GM18526 (cell line): Measurements from ENCODE around the gene NUP153.

ENCODE experiments used
- POLR2A ChIP-seq: IDR thresholded peaks from 3 replicates; pipeline ENCODE4 v1.6.1; 2011; ENCODE audit not compliant: insufficient read length; ENCODE audit errors: extremely low read depth

Gene NUP153

DNA sequence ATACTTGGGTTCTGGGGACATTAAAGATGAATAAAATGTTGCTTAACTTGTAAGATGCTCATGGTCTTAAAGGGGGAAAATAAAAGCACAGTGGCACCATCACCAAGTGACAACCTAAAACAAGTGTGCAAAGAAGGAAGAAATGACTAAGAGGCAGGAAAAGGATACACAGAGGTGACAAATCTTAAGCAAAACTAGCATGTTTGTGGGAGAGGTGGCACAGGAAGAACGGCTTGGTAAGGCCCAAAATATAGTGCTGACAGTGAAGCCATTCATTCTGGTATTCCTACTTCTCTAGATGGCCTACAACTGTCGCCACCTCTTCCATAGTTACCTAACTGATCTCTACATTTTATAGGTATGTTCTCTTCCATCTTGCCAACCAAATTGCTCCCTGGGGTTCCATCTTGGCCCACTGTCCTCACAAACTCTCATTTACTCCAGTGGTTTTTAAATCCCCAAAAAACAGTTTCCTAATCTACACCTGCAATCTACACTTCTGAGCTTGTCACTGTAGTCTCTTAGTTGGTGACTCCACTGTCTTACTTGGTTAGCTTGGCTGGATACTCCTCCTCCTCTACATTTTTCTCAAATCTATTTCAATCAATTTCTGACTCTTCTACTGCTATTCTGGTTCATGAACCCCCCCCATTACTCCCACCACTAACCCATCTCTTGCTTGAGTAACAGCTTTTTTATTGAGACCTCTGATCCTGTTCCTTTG lies 73.1 kb downstream of the NUP153 start:
- TF ChIP-seq POLR2A: no peak

DNA sequence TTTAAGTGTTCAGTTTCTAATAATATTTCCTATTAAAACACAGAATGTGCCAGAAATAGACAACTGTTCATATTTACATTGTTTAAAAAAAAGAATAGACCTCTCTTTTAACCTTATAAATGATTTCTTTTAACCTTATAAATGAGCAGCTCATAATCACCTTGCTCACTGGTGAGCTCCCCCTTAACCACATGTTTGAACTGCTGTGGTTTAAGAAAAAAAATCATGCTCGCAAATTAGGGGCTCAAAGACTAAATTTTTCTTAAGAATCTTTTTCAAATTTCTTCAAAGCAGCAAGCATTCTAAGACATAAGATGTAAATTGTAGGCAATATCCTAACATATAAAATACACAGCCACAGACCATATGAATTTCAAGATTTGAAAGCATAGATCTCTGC lies 73.8 kb downstream of the NUP153 start:
- no peak for TF ChIP-seq POLR2A

DNA sequence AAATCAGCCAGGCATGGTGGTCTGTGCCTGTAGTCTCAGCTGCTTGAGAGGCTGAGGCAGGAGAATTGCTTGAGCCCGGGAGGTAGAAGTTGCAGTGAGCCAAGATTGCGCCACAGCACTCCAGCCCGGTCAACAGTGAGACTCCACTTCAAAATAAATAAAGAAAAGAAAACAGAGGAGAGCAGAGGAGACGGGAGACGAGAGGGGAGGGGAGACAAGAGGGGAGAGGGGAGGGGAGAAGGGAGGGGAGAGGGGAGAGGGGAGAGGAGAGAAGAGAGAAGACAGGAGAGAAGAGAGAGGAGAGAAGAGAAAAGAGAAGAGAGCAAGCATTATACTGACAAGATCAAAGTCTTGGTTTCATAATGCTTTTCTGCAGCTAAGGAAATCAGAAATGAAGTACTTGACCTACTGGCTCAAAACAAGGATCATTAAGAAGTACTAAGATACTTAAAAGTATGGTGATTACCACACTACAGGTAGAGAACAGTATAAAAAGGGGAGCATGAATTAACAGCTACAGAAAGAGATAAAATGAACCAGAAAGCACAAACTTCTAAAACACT lies 76.1 kb downstream of the NUP153 start:
- no peak for TF ChIP-seq POLR2A

DNA sequence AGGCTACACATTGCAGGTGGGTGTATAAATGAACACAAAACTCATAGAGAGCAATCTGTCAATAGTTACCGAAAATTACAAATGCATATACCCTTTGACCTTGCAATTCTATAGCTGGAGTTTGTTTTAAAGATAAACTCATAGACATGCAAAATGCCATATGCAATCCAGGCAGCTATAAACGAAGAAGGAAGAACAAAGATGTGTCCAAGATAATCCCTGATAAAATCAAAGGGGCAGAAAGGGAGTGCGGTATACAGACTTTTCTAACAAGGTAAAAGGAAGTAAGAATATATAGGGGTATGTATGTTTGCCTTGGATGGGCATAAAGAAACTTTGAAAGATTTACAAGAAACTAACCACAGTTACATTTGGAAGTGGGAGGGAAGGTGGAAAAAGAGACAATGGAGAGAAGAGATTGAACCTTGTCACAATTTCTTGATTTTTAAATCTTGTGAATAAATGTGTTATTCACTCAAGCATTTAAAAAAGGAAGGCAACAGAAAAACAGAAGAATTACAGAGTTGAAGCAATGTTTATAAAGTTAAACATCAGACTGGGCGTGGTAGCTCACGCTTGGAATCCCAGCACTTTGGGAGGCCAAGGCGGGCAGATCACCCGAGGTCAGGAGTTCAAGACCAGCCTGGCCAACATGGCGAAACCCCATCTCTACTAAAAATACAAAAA lies 76.8 kb downstream of the NUP153 start:
- no peak for TF ChIP-seq POLR2A

DNA sequence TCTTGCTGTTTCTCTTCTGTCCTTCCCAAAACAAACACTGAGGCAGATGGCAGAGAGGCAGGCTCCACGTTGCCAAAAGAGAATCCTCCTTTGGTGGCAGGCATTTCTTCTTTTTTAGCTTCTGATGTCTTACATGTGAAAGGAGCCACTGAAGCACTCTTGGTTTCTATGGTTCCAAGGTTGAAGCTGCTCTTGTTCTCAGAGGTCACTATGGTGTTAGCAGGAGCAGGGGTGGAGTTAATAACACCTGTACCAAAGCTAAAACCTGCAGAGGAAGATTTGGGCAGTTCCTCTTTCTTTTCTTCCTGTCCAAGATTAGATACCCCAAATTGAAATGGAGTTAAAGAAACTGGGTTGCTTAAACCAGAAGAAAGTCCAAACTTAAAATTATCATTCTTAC lies 77.9 kb downstream of the NUP153 start:
- no peak for TF ChIP-seq POLR2A

DNA sequence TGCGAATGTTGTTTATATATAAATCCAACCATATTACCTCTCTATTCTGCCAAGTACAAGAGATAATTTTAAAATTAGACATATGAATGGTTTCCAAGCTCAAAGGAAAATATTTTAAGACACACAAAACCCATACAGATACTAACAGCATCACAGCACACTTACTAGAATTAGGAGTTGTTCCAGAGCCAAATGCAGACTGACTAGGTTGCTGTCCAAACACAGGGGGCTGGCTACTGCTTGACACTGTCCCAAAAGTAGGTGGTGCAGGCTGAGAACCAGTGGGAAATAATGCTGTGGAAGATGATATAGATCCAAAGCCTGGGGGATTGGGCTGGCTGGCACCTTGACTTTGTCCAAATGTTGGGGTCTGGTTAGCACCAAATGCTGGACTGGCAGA lies 82.3 kb downstream of the NUP153 start:
- no peak for TF ChIP-seq POLR2A

DNA sequence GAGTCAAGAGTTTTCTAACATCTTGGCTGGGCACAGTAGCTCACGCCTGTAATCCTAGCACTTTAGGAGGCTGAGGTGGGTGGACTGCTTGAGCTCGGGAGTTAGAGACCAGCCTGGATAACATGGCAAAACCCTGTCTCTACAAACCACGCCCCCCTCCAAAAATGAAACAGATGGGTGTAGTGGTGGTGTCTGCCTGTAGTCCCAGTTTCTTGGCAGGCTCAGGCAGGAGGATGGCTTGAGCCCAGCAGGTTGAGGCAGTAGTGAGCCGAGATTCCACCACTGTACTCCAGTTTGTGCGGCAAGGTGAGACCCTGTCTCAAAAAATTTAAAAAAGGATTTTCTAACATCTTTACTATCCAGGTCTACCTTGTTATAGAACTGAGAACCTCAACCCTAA lies 84.6 kb downstream of the NUP153 start:
- no peak for TF ChIP-seq POLR2A

DNA sequence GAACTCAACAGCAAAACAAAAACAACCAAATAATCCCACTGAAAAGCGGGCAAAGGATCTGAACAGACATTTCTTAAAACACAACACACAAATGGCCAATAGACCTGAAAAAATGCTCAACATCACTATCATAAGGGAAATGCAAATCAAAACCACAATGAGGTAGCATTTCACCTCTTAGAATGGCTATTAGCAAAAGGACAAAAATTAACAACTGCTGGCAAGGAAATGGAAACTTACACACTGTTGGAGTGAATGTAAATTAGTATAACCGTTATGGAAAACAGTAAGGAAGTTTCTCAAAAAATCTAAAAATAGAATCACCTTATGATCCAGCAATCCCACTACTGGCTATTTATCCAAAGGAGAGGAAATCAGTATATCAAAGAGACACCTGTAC lies 85.7 kb downstream of the NUP153 start:
- no peak for TF ChIP-seq POLR2A

DNA sequence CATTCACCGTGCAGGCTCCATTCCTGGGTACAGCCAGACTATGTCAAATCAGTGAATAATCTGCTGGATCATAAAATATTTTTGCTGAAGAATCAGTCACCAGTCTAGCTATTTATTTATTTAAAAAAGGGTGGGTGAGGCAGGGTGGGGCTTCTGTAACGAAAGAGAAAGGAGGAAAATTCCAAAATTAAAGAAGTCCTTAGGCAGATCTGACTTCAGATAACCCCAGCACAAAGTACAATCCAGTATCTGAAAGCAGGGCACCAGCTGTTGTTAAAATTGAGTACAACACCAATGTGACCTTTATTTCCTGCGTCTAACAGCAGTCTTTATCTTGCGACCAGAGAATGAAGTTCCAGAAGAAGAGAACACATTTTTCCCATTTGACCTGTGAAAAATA lies 90.9 kb downstream of the NUP153 start:
- no peak for TF ChIP-seq POLR2A

DNA sequence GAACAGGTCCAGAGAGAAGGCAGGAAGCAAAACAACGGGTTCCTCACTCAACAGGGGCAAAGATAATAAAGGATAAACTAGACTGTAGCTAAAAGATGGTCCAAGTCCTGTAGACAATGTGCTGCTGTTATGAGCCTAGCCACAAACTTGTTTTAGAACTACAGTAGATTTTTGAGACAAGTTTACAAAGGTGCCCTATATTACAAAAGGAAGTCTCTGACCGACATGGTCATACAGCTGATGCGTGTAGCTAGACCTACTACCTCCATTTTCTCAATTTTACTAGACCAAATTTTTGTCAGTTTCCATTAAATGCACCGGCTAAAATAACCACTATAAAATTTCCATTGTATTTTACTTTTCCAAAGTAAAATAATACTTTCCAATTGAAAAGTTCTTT lies 94.7 kb downstream of the NUP153 start:
- TF ChIP-seq POLR2A: no peak

DNA sequence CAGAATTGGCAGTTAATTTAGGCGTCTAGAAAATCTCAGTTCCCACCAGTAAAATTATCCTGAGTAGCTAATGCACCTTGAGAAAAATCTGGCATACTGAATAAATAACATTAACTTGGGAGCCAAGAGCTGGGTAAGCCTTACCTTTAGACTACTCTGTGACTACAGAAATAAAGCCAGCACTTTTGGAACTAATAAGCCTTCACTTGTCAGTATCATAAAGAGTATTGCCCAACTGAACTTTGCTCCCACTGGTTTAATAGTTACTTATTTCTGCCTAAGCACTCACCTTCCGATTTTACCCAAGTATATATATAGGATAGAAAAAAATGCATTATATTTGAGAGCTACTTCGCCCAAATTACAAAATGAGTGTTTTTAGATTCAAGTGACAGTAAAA lies 95.9 kb downstream of the NUP153 start:
- TF ChIP-seq POLR2A: no peak

DNA sequence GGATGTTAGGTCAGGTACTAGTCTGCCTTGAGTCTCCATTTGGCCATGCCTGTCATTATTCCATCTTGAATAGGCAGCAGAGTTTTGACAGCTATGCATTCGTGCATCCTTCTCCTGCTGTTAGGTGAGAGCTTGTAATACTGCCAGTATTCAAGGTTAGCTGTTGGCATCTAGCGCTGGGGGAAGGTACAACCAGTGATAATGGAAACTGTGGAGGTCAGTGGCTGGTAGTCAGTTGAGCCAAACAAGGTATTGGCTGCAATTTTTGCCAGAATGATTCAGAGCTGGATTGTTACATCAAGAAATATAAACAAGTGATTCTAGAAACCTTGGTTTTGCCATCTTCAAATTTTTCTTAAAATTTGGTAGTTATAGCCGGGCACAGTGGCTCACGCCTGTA lies 100.1 kb downstream of the NUP153 start:
- TF ChIP-seq POLR2A: no peak

DNA sequence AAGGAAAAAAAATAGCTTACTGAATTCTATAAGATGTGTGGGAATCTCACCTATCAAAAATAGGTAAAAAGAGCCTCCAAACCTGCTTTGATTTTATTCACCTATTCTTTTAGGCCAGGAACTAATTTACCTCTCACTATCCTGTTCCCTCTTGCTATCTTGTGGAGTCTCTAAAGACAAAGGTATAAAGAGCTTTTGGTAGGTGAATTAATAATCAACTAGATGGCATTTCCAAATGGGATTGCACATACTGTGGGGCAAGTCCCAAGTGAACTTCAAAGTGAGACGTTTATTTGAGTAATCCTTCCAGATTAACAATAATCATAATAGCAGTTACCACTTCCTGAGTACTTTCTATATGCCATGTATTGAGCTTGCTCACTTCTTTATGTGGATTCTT lies 103.8 kb downstream of the NUP153 start:
- TF ChIP-seq POLR2A: no peak

DNA sequence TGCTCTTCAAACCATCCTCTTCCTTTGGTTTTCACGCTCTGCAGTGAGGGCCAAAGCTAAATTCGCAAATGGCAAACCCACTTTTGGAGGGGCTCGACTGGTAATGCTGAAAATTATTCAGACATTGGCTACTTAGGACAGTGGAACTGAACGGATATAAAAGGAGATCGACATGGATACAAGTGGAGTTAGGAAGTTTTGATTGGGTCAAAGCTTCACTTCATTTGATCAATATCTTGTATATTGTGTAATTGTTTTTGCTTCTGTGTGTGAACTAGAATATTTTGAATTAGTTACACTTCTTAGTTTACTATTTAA lies 105.4 kb downstream of the NUP153 start:
- no peak for TF ChIP-seq POLR2A

DNA sequence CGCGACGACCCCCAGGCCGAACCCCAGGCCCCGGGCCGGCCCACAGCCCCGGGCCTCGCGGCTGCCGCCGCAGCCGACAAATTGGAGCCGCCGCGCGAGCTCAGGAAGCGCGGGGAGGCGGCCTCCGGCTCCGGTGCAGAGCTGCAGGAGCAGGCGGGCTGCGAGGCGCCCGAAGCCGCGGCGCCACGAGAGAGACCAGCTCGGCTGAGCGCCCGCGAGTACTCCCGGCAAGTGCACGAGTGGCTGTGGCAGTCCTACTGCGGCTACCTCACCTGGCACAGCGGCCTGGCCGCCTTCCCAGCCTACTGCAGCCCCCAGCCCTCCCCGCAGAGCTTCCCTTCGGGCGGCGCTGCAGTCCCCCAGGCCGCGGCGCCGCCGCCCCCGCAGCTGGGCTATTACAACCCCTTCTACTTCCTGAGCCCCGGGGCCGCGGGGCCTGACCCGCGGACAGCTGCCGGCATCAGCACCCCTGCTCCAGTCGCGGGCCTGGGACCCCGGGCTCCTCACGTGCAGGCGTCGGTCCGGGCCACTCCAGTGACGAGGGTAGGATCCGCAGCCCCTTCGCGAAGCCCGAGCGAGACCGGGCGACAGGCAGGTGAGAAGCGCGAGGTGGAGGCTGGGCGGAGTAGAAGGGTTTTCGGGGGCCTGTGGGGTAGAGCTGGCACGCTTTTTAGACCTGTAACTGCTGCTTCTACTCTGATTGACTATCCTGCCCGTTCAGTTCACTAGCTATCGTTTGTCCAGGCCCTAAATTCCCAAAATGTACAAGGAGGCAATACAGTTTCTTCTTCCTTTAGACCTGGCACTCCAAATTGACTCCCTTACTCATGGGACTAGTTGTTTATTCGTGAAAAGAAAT lies 106.0 kb downstream of the NUP153 start:
- TF ChIP-seq POLR2A: no peak
